Measurements from ENCODE around the gene VPS50. TPM values are rescaled to one million over a fixed set of nuclear protein-coding genes. Genes with fewer than 3 reads are reported as not detected.
"Not testable (repeated sequence)": the region's sequence is repeated elsewhere in the genome, so short reads cannot be mapped to it uniquely, and the experiment has no call there.

VPS50 gene
- total and polyA plus RNA-seq, 2 donors from 2014 or later, result 12.9 to 33.8 TPM

DNA sequence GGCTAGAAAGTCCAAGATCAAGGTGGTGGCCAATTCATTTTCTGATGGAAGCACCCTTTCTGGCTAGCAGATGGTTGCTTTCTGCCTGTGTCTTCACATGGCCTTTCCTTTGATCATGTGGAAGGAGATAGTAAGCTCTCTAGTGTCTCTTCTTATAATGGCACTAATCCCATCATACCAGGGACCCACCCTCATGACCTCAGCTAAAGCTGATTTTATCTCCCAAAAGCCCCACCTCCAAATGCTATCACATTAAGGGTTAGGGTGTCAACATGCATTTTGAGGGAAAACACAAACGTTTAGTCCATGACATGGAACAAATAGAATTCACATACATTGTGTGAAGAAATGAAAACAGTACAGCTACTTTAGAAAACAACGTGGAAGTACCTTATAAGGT, 100.0 kb downstream of the VPS50 start:
- intact Hi-C loops (cut with DNase I), result no loop called here
- H3K4me1 ChIP-seq (ENCODE audit: control insufficient read depth in 2 of 3, insufficient read depth in 2 of 3, low read depth in 1 of 3, low read length in 3 of 3), result no peaks in the 10 kb centered on the region
- no peak for FAIRE-seq

DNA sequence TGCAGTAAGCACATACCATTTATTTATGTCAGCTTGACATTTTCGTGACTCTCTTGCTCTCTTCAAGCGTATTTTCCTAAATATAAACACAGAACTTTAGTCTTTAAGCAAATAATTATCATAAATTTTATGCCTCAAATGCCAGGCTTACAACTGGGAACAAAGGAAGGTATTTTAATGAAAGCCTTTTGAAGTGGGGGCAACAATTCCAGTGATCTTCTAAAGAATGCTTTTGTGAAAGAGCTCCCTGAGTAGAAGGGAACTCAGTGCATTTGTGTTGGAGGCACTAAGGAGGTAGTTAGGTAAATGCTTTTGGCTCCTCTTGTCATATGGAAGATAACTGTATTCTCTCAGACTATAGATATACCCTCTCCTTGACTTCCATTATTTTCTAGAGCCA, 104.9 kb downstream of the VPS50 start:
- no peaks in the 10 kb centered on the region for H3K9me3 ChIP-seq (ENCODE audit: control insufficient read depth in 2 of 3, insufficient read depth in 1 of 3, low read length in 3 of 3)
- H3K9ac ChIP-seq (ENCODE audit: low read length in 3 of 3), result no peak overlapping the region
- no peak for FAIRE-seq
- H3K27ac ChIP-seq (ENCODE audit: low read depth in 2 of 2, low read length in 2 of 2), result no peak overlapping the region
- TF ChIP-seq, protein P1, sequence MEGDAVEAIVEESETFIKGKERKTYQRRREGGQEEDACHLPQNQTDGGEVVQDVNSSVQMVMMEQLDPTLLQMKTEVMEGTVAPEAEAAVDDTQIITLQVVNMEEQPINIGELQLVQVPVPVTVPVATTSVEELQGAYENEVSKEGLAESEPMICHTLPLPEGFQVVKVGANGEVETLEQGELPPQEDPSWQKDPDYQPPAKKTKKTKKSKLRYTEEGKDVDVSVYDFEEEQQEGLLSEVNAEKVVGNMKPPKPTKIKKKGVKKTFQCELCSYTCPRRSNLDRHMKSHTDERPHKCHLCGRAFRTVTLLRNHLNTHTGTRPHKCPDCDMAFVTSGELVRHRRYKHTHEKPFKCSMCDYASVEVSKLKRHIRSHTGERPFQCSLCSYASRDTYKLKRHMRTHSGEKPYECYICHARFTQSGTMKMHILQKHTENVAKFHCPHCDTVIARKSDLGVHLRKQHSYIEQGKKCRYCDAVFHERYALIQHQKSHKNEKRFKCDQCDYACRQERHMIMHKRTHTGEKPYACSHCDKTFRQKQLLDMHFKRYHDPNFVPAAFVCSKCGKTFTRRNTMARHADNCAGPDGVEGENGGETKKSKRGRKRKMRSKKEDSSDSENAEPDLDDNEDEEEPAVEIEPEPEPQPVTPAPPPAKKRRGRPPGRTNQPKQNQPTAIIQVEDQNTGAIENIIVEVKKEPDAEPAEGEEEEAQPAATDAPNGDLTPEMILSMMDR (IDR thresholded peaks at IDR 0.05; ENCODE audit: borderline replicate concordance, extremely low read depth, insufficient read depth), result no peak
- H3K27me3 ChIP-seq (ENCODE audit: control insufficient read depth, insufficient read depth, low read length), result no peaks in the 10 kb centered on the region
- peaks cover 0 to 8% (median 0%) of the 10 kb centered on the region in 3 donors for H3K36me3 ChIP-seq (ENCODE audit: control insufficient read depth in 2 of 3, insufficient read depth in 3 of 3, low read length in 3 of 3)
- H3K4me3 ChIP-seq (ENCODE audit: low read length in 3 of 3), result no peak overlapping the region
- intact Hi-C loops (cut with DNase I), result no loop called here
- no peak for DNase-seq
- no peaks in the 10 kb centered on the region for H3K4me1 ChIP-seq (ENCODE audit: control insufficient read depth in 2 of 3, insufficient read depth in 2 of 3, low read depth in 1 of 3, low read length in 3 of 3)

More for the DNA sequence above, 100.0 kb downstream of the VPS50 start:
- no peak overlapping the region for H3K4me3 ChIP-seq (ENCODE audit: low read length in 3 of 3)
- no peak overlapping the region for H3K27ac ChIP-seq (ENCODE audit: low read depth in 2 of 2, low read length in 2 of 2)
- no peak for DNase-seq
- peaks cover 0 to 3% (median 0%) of the 10 kb centered on the region in 3 donors for H3K36me3 ChIP-seq (ENCODE audit: control insufficient read depth in 2 of 3, insufficient read depth in 3 of 3, low read length in 3 of 3)
- H3K9ac ChIP-seq (ENCODE audit: low read length in 3 of 3), result no peak overlapping the region
- no peaks in the 10 kb centered on the region for H3K27me3 ChIP-seq (ENCODE audit: control insufficient read depth, insufficient read depth, low read length)
- TF ChIP-seq, protein P1 (IDR thresholded peaks at IDR 0.05; ENCODE audit: borderline replicate concordance, extremely low read depth, insufficient read depth), result no peak
- no peaks in the 10 kb centered on the region for H3K9me3 ChIP-seq (ENCODE audit: control insufficient read depth in 2 of 3, insufficient read depth in 1 of 3, low read length in 3 of 3)

DNA sequence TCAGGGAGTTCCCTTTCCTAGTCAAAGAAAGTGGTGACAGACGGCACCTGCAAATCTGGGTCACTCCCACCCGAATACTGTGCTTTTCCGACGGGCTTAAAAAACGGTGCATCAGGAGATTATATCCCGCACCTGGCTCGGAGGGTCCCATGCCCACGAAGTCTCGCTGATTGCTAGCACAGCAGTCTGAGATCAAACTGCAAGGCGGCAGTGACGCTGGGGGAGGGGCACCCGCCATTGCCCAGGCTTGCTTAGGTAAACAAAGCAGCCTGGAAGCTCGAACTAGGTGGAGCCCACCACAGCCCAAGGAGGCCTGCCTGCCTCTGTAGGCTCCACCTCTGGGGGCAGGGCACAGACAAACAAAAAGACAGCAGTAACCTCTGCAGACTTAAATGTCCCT, 110.0 kb downstream of the VPS50 start:
- H3K4me3 ChIP-seq (ENCODE audit: low read length in 3 of 3); H3K4me1 ChIP-seq (ENCODE audit: control insufficient read depth in 2 of 3, insufficient read depth in 2 of 3, low read depth in 1 of 3, low read length in 3 of 3); H3K36me3 ChIP-seq (ENCODE audit: control insufficient read depth in 2 of 3, insufficient read depth in 3 of 3, low read length in 3 of 3); H3K27ac ChIP-seq (ENCODE audit: low read depth in 2 of 2, low read length in 2 of 2); DNase-seq; intact Hi-C loops (cut with DNase I); H3K9ac ChIP-seq (ENCODE audit: low read length in 3 of 3); H3K9me3 ChIP-seq (ENCODE audit: control insufficient read depth in 2 of 3, insufficient read depth in 1 of 3, low read length in 3 of 3); H3K27me3 ChIP-seq (ENCODE audit: control insufficient read depth, insufficient read depth, low read length); FAIRE-seq: not testable (repeated sequence)

DNA sequence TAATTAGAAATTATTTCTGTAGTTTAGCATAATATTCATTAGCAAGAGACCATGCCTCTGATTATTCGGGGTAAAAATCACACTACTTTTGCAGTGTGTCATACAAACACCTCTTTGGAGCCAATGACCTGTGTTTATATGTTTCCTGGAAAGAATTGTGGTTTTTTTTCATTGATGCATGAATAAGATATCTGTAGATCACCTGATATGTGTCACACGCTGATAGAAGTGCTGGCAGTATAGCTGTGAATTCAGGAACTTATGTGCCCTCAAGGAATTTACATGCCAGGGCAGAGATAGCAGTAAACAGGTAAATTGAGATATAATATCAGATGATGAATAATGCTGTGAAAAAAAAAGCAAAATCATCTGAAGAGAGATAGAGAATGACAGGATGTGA, 118.2 kb downstream of the VPS50 start:
- FAIRE-seq, result no peak
- TF ChIP-seq, protein P1 (IDR thresholded peaks at IDR 0.05; ENCODE audit: borderline replicate concordance, extremely low read depth, insufficient read depth), result no peak
- Histone ChIP-seq H3K9me3 (ENCODE audit: control insufficient read depth in 2 of 3, insufficient read depth in 1 of 3, low read length in 3 of 3) (no peaks in the 10 kb centered on the region), H3K27me3 (ENCODE audit: control insufficient read depth, insufficient read depth, low read length) (no peaks in the 10 kb centered on the region), H3K36me3 (ENCODE audit: control insufficient read depth in 2 of 3, insufficient read depth in 3 of 3, low read length in 3 of 3) (no peaks in the 10 kb centered on the region), H3K27ac (ENCODE audit: low read depth in 2 of 2, low read length in 2 of 2) (no peak overlapping the region), H3K4me3 (ENCODE audit: low read length in 3 of 3) (no peak overlapping the region), H3K9ac (ENCODE audit: low read length in 3 of 3) (no peak overlapping the region), H3K4me1 (ENCODE audit: control insufficient read depth in 2 of 3, insufficient read depth in 2 of 3, low read depth in 1 of 3, low read length in 3 of 3) (no peaks in the 10 kb centered on the region)
- intact Hi-C loops (cut with DNase I), result no loop called here
- DNase-seq, result no peak

Data from kidney (tissue), 14 donors.